HG02798 (cell line): ENCODE measurements around the gene KLHL36.
A peak's percentile ranks its signal among the peaks of the same experiment; 100 is the strongest.

Experiments used
- ATAC-seq: cut with Tn5 transposase; IDR thresholded peaks from one replicate; pipeline ENCODE4 v1.9.1; 2021; ENCODE audit warnings: mild to moderate bottlenecking; ENCODE audit not compliant: unreplicated experiment, poor library complexity

Gene KLHL36

DNA sequence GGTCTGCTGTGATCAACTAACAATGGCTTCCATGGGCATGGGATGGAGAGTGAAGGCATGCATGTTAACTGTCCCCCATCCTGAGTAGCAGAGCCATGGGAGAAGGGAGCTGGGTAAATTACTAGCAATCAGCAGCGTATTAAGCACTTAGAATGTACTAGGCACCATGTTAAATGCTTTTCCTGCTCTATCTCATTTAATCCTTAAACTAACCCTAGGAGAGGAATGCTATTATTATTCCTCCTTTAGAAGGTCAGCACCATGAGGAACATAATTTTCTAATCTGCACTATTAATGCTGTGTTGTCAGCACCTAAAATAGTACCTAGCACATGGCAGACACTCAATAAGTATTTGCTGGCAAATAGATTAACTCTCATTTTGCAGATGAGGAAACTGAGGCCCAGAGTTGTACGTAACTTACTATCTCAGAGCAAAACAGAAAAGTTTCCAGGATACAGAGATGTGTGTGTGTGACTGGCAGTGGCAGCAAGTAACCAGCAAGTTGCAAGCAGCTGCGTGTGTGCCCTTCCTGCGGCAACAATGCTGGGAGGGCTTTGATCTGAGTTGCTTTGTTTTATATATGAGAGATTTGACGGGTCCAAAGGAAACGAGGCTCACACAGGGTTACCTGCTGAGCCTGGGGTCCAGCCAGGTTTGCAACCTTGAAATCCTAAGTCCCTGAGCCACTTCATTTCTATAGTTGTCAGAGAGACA lies 6.5 kb upstream of the KLHL36 start:
- ATAC-seq = no peak

DNA sequence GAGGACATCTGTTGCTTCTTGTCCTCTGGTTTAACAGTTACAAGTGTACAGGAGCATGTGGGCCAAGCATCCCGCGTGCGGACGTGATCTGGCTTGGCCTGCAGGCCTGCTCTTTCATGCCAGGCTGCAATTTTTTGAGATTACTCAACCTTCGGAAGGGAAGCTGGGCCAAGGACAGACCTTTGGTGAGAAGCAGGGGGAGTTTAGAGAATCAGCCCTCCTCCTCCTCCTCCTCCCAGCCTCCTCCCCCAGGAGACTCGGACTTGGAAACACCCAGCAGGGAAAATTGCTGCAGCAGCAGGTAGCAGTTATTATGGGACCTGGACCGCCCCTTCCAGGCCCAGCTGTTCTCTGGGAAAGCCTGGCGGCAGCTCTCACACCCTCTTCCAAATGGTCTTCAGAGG lies 5.1 kb upstream of the KLHL36 start:
- no peak for ATAC-seq

DNA sequence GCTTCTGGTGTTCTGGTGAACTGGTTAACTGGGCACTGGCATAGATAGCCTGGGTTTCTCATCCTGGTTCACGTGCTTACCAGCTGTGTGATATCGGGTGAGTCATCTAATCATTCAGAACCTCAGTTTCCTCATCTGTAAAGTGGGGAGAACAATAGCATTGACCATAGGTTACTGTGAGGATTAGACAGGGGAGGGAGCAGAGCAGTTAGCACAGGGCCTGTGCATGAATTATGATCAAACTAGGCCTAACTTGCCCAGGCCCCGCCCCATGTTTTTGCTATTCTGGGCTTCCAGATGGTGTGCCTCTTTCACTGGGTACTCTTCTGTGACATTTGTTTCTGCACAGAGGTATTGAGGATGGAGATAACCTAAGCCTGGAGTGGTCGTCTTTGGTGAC lies 4.6 kb upstream of the KLHL36 start:
- ATAC-seq = no peak

DNA sequence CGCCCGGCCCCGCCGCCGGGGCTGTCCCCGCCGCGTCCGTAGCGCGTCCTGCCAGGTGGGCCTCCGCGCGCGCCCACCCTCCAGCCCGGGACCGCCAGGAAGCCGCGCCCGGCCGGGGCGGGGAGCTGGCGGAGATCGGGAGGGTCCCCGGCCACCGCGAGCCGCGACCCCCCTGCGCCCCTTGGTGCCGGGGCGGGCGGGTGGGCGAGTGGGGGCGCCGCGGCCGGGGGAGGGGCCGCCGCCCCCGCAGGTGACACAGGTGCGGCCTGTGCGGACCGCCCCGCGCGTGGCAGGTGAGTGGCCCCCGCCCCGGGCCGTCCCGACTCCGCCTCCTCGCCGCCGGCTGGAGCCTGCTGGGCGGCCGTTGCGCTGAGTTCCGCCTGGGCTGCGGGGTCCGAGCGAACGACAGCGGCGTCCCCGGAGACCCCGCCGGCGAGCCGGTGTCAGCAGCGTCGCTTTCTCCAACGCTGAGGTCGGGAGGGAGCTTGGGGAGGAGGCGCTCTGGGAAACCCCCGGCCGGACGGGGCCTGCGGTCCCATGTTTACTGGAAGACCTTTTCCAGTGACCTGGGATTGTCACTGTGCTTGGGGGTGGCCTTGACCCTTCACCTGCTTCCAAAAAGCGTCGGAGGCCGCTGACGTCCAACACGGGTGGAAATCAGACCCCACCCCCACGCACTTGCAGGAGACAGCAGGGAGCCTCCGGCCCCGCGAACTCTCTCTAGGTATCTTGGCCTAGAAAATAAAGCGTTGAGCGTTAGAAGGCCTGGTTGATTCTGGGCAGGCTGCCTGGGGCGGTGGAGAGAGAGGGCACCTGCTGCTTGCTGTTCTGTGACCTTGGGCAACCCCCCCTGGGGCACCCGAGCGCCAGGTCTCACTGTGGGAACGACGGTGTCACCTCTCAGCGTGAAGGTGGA lies 542 bp downstream of the KLHL36 start:
- ATAC-seq = peak; percentile 77

DNA sequence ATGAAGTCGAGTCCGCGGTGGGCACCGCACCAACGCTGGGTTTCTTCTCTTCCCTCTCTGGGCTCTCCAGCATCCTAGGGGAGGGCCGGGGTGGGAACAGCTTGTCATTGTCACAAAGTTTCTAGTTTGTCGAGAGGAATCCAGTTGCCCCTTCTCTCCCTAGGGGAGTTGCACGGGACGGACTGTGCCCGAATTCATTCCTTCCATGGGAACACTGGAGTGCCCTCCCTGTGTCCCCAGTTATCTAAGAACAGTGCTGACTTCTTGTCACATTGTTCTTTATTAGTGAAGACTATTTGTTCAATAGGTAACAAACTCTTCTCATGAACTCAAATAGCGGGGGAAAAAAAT lies 1.2 kb downstream of the KLHL36 start:
- ATAC-seq = no peak

DNA sequence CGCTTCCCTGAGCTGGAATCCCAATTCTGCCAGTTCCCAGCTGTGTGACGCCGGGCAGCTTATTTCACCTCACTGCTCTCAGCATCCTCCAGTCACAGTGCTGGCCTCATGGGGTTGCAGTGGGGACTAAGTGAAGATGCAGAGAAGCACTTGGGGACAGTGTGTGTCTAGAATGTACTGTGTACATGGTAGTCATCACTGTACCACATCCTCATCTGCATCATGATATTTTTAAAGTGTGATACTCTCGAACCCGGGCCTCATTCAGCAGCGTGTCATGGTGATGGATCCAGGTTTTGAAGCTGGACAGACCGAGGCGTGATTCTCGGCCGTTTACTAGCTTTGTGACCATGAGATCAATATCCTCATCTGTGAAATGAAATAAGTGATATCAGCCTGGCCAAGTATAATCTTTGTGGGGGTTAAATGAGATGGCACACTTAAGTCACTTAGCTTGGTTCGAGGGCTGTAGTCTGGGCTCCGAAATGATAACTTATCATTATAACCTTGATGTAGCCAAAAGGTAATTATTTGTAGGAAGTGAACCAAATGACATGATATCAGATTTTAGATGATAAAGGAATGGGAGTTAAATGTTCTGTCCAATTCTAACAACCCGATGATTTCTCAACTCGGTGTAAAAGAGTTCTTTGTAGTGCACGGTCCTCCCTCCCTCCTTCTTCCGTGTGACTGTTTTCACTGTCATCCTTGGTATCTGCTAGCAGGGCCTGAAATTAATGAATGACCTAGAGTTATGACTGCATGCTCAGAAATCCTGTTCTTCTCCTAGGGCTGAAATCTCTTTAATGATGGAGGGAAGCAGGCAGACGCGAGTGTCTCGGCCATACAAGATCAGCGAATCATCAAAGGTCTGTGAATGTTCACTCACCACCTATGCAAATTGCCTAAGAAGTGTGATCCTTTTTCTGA lies 2.0 kb downstream of the KLHL36 start:
- ATAC-seq = no peak

DNA sequence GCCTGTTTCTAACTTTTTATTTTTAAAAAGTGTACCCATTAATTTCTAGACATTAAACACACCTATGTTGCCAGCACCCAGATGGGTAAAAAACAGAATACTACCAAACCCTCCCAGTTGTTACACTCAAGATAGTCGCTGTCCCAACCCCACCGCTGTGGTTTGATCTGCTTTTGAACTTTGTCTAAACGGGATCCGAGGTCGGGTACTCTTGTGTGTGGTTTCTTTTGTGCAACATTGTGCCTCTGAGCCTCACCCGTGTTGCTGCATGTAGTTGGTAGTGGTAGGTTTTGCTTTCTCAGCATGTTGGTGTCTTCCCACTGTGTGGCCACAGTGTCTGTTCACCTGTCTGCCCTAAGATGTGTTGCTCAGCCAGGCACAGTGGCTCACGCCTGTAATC lies 4.3 kb downstream of the KLHL36 start:
- ATAC-seq = no peak

DNA sequence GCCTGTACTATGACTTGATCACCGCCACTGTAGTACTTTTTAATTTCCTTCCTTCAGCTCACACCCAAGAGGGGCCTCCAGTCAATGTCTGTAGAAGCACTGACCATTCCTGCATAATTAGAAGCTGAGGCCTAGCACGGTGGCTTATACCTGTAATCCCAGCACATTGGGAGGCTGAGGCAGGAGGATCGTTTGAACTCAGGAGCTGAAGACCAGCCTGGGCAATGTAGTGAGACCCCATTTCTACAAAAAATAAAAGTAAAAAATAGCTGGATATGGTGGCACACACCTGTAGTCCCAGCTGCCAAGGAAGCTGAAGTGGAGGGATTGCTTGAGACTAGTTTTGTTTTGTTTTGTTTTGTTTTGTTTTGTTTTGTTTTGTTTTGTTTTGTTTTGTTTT lies 5.9 kb downstream of the KLHL36 start:
- no peak for ATAC-seq

DNA sequence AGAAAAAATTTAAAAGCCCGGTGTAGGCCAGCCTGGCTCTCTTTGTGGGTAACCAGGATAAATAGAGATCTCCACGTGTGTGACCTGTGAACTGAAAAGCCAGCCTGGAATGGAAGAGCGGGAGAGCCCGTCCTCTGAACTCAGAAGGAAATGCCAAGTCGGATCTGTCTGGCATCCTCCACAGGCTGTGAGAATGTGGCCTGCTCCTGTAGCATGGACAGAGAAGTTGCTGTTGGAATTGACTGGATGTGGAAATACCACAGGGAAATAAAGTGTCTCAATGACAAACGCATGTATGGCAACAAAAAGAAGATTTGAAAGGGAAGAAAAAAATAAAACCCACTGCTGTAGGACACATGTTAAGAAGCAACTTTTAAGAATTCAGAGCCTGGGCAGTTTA lies 6.7 kb downstream of the KLHL36 start:
- no peak for ATAC-seq

DNA sequence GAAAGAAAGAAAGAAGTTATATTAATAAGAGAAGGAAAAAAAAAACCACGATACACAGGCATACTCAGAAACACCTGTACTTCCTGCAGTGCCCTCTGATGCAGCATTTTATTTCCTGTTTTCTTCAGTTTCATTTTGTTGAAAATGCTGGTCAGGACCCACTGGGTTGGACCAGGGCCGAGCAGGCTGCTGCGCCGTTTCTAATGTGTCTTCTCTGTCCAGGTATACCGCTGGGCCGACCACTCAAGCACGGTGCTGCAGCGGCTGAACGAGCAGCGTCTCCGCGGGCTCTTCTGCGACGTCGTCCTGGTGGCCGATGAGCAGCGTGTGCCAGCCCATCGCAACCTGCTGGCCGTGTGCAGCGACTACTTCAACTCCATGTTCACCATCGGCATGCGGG lies 8.3 kb downstream of the KLHL36 start:
- ATAC-seq = no peak

DNA sequence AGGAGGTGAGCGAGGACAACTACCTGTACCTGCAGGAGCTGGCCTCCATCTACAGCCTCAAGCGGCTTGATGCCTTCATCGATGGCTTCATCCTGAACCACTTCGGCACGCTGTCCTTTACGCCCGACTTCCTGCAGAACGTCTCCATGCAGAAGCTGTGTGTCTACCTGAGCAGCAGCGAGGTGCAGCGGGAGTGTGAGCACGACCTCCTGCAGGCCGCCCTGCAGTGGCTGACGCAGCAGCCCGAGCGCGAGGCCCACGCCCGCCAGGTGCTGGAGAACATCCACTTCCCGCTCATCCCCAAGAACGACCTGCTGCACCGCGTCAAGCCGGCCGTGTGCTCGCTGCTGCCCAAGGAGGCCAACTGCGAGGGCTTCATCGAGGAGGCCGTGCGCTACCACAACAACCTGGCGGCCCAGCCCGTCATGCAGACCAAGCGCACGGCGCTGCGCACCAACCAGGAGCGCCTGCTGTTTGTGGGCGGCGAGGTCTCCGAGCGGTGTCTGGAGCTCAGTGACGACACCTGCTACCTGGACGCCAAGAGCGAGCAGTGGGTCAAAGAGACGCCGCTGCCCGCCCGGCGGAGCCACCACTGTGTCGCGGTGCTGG lies 9.0 kb downstream of the KLHL36 start:
- no peak for ATAC-seq

DNA sequence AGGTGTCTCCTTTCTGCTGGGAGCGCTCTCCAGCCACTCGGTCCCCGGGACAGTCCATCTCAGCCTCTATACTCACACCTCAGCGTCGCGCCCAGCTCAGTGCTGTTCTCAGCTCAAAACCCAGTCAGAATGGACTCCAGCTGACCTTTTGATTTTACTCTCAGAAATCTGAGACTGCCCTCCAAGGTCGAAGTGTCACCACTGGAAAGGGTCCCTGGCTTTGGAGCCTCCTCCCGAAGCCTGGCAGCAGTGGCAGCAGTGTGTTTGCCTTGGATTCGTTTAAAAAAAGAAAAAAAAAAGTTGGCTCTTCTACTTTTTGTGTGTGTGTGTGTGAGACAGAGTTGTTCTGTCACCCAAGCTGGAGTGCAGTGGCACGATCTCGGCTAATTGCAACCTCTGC lies 10.4 kb downstream of the KLHL36 start:
- no peak for ATAC-seq

DNA sequence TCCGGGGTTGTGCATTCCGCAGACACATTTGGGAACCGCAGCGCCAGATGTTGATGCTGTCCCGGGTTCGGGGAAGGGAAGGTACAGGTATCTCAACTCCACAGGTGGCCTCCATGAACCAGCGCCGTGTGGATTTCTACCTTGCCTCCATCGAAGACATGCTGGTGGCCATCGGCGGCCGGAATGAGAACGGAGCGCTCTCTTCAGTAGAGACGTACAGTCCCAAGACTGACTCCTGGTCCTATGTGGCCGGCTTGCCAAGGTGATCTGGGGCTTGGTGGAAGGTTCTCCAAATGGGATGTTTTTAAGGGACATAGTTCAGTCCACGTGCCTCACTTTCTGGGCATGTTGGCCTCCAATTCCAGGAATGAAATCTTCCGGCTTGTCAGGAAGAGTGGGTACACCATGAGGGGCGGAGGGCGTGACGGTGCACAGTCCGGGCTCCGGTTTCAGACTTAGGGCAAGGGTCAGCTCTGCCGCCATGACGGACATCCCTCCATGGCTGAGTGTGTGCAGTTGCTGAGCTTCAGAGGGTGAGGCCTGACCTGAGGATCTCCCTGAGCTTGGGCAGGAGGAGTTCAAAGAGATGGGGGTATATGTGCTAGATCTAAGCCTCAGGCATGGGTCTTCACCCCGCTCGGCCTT lies 11.5 kb downstream of the KLHL36 start:
- no peak for ATAC-seq

DNA sequence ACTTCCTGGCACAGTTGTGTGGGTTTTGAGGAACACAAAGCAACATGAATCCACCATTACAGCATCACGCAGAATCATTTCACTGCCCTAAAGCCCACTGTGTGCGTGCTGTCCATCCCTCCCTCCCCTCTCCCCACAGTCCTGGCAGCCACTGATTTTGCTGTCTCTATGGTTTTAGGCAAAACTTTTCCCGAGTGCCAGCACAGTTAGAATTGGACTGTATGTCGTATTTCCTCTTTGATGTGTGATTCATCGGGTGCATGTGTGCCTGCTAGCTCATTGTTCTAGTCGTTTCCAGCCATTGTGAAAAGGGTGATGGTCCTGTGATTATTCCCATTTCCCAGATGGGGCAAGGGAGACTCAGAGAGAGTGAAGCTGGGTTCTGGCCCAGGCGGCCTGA lies 12.7 kb downstream of the KLHL36 start:
- no peak for ATAC-seq

DNA sequence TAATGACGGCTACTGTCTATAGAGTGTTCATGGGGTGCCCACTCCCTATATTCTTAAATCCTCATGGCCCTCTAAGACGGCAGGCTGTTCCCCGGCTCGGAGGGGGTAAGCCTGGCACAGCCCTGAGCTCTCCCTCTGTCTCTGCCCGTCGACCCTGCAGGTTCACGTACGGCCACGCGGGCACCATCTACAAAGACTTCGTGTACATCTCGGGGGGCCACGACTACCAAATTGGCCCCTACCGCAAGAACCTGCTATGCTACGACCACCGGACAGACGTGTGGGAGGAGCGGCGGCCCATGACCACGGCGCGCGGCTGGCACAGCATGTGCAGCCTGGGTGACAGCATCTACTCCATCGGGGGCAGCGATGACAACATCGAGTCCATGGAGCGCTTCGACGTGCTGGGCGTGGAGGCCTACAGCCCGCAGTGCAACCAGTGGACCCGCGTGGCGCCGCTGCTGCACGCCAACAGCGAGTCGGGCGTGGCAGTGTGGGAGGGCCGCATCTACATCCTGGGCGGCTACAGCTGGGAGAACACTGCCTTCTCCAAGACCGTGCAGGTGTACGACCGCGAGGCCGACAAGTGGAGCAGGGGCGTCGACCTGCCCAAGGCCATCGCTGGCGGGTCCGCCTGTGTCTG lies 13.2 kb downstream of the KLHL36 start:
- ATAC-seq = no peak

DNA sequence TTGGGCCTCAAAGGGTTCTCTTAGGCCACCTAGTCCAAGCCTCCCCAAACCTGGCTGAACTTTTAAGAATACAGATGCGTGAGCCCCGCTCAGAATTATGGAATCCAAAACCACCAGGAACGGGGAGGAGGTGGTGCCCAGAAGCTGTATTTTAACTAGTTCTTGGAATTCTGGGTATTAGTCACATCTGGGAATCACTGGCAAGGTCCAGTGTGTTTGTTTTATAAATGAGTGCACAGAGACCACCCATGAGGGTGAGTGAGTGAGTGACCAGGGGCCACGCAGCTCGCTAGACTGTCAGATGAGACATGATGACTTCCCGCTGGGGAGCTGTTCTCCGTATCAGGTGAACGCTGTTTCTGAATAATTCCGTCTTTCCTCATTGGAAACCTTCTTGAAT lies 14.2 kb downstream of the KLHL36 start:
- ATAC-seq = no peak

DNA sequence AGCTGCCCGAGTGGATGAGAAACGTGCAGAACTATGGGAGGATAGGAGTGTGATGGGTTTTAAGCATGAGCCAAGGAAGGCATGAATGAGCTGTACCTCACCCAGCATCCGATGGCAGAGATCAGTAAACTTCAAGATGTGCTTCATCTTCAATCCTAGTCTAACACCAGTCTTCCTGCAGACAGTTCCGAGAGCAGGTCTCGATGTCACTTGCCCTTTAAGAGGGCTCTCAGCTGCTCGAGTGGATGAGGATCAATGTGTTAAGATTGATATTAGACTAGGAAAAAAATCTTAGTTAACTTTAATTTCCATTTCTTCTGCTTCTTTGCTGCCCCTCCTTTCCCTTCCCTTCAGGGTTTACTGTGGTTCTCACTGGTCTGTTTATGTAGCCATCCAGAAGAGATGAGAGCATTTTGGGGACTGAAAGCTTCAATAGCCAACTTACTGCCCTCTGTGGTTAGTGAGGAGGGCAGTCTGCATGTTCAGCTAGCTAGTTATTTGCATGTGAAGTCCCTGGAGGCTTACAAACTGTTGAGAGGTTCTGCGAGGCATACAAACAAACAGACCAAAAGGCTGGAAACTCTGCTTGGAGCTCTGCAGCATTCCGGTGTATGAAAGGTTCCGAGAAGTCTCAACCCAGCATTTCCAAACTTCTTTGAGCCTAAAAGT lies 15.3 kb downstream of the KLHL36 start:
- peak; percentile 93 for ATAC-seq

DNA sequence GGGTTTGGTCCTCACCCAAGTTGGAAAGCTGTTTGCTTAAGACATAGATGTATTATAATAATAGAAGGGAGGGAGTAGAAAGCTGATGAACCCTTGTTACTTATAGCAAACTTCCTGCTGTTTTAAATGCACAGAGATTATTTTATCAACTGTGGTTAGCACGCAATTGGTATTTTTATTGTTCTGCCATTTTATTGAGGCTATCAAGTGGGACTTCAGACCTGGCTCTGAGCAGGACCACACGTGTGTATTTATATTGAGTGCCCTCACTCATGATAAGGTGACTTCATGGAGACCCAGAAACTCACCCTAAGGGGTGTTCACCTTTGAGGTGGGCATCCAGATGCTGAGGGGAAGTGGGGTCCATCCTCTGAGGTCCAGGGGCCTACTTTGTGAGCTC lies 17.0 kb downstream of the KLHL36 start:
- ATAC-seq = no peak

DNA sequence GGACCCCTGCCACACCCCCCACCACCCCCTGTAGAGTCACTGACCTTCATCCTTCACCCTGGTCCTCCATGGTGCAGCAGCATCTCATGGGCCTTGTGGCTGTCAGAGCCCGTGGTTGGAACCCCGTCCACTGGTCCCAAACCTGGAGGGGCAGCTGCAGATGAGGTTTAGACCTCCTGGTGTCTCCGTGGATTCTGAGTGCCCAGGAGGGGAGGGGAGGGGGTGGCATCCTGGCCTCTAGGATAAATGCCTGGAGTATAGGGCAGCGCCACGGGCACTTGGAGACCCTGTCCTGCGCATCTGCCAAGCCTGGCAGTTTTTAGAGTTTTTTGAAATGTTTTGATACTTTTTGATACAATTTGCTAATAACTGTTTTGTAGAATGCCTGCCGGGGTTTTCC lies 17.5 kb downstream of the KLHL36 start:
- ATAC-seq = no peak
